ENCODE data around the gene UGT1A4. TPM values are rescaled to one million over a fixed set of nuclear protein-coding genes. Genes with fewer than 3 reads are reported as not detected.

UGT1A4 gene
- total and polyA plus RNA-seq, 9 of the 15 experiments (the other 6 are each of a cell fraction or from before 2014, with no cell fraction given): not detected

GRCh38 chr2:233811087-233811486 lies 92.6 kb downstream of the UGT1A4 start:
- no peak for TF ChIP-seq ZSCAN29 (IDR thresholded peaks at IDR 0.05)
- no peak for TF ChIP-seq DIDO1 (tag; IDR thresholded peaks at IDR 0.05; ENCODE audit: low read depth)
- no peak for TF ChIP-seq SPI1 (IDR thresholded peaks at IDR 0.05; ENCODE audit: borderline replicate concordance, low read depth, low read length)
- TF ChIP-seq THAP7 (CRISPR knock-in tag; IDR thresholded peaks at IDR 0.05): no peak
- no peak for TF ChIP-seq ATF4 (CRISPR knock-in tag; IDR thresholded peaks at IDR 0.05)
- no peak for TF ChIP-seq SMAD3 (CRISPR knock-in tag; conservative IDR thresholded peaks at IDR 0.05)
- no peak for TF ChIP-seq CBX1 (IDR thresholded peaks at IDR 0.05; ENCODE audit: low read depth)
- no peak for TF ChIP-seq POLR2AphosphoS5 (IDR thresholded peaks at IDR 0.05; ENCODE audit: control insufficient read depth, insufficient read depth, low read depth, low read length)
- no peak for TF ChIP-seq PRDM10 (IDR thresholded peaks at IDR 0.05; ENCODE audit: partially characterized antibody)
- no peak for TF ChIP-seq DNMT1 (IDR thresholded peaks at IDR 0.05)
- no peak for TF ChIP-seq FOXK1 (CRISPR knock-in tag; IDR thresholded peaks at IDR 0.05; ENCODE audit: borderline replicate concordance)
- TF ChIP-seq COPS2 (conservative IDR thresholded peaks at IDR 0.05): no peak
- no peak for TF ChIP-seq E2F5 (CRISPR knock-in tag; IDR thresholded peaks at IDR 0.05)
- TF ChIP-seq SIN3A (IDR thresholded peaks at IDR 0.05; ENCODE audit: borderline replicate concordance in 2 of 2, control insufficient read depth in 1 of 2, low read depth in 2 of 2, low read length in 2 of 2): no peak
- TF ChIP-seq BCOR (IDR thresholded peaks at IDR 0.05): no peak
- no peak for TF ChIP-seq ZNF140 (CRISPR knock-in tag; IDR thresholded peaks at IDR 0.05)
- no peak for TF ChIP-seq TAF9B (IDR thresholded peaks at IDR 0.05; ENCODE audit: partially characterized antibody)
- no peak for TF ChIP-seq CBFB (CRISPR knock-in tag; IDR thresholded peaks at IDR 0.05)
- ChIA-PET CTCF (ENCODE audit: low intra/inter-chr PET ratio) (no interaction called here), POLR2A (interaction anchor here (0.6 to 0.9 kb wide), 3 partner anchors 21 to 383 kb away, joined by 3 to 4 read pairs (median 4); no protein-coding TSS in a partner anchor)
- H3K36me3 ChIP-seq (ENCODE audit: control insufficient read depth, insufficient read depth, low read length): no peaks in the 10 kb centered on the region
- no peaks in the 10 kb centered on the region for H3K79me2 ChIP-seq (ENCODE audit: control insufficient read depth, insufficient read depth, low read length)
- BruUV-seq (replicated peaks): no TSS peak
- H3K4me2 ChIP-seq (ENCODE audit: insufficient read depth, low read length): no peak overlapping the region
- ATAC-seq (no peak), FAIRE-seq (no peak), DNase-seq (ENCODE audit: extremely low read depth in 1 of 4, low spot score in 3 of 4) (no peak)
- no peaks in the 10 kb centered on the region for H4K20me1 ChIP-seq (replicated peaks; ENCODE audit: control insufficient read depth, insufficient read depth, low read length)
- H3K4me1 ChIP-seq (replicated peaks in 1 of 2; ENCODE audit: control insufficient read depth in 2 of 2, insufficient read depth in 2 of 2, low read length in 2 of 2): no peaks in the 10 kb centered on the region
- no peaks in the 10 kb centered on the region for H3K9me3 ChIP-seq (replicated peaks; ENCODE audit: control insufficient read depth, insufficient read depth, low read depth, low read length)
- WGBS (ENCODE audit: insufficient coverage, low coverage, missing lambda C conversion rate): 0% methylated on average over 3 of the region's 4 CpGs
- H3K9ac ChIP-seq (ENCODE audit: insufficient read depth in 1 of 2, low read depth in 2 of 2, low read length in 2 of 2): no peak overlapping the region
- no peak overlapping the region for H3K4me3 ChIP-seq
- intact Hi-C loops (cut with micrococcal nuclease) (no loop called here), in situ Hi-C loops (cut with MboI) (no loop called here)
- no peaks in the 10 kb centered on the region for H3K9me1 ChIP-seq (ENCODE audit: control insufficient read depth, insufficient read depth, low read length)
- peaks cover 2 to 26% of the 10 kb centered on the region in 2 experiments; a peak in 3 of 5 replicates for H3K27me3 ChIP-seq (ENCODE audit: control insufficient read depth in 2 of 2, insufficient read depth in 2 of 2, low read length in 2 of 2)
- H2AFZ ChIP-seq (ENCODE audit: low read depth, low read length): no peak overlapping the region
- H3K27ac ChIP-seq (ENCODE audit: extremely low read depth, low read depth, low read length): no peak overlapping the region

Data from K562 (cell line).